ENCODE results near the gene FBXL17.

DNA sequence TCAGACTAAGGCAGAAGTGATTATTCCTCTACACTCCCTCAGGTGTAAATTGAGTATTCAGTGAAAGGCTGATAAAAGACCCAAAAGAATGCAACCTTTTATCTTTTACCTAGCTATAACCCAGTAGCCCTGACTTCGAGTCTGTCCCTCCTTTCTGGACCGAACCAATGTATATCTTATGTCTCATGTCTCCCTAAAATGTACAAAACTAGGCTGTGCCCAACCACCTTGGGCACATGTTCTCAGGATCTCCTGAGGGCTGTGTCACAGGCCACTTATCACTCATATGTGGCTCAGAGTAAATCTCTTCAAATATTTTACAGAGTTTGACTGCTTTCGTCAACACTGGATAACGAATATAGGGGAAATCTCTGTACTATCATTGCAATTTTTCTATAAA lies 12.7 kb downstream of the FBXL17 start:
- TF ChIP-seq, protein P1, sequence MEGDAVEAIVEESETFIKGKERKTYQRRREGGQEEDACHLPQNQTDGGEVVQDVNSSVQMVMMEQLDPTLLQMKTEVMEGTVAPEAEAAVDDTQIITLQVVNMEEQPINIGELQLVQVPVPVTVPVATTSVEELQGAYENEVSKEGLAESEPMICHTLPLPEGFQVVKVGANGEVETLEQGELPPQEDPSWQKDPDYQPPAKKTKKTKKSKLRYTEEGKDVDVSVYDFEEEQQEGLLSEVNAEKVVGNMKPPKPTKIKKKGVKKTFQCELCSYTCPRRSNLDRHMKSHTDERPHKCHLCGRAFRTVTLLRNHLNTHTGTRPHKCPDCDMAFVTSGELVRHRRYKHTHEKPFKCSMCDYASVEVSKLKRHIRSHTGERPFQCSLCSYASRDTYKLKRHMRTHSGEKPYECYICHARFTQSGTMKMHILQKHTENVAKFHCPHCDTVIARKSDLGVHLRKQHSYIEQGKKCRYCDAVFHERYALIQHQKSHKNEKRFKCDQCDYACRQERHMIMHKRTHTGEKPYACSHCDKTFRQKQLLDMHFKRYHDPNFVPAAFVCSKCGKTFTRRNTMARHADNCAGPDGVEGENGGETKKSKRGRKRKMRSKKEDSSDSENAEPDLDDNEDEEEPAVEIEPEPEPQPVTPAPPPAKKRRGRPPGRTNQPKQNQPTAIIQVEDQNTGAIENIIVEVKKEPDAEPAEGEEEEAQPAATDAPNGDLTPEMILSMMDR (IDR thresholded peaks at IDR 0.05): no peak
- no peak for TF ChIP-seq POLR2A (IDR thresholded peaks at IDR 0.05)
